ENCODE results near the gene ENTPD2. TPM values are rescaled to one million over a fixed set of nuclear protein-coding genes. Genes with fewer than 3 reads are reported as not detected.

ENTPD2 gene
- total RNA-seq, 4 donors from 2014 or later: 0.42 to 1.2 (median 1.0) TPM

- Histone ChIP-seq H3K9me3 (no peaks in the 10 kb centered on the region), H3K27me3 (no peaks in the 10 kb centered on the region), H3K27ac (replicated peaks in 1 of 4) (no peak overlapping the region), H3K4me3 (no peak overlapping the region), H3K36me3 (peaks cover 19 to 78% (median 69%) of the 10 kb centered on the region in 4 donors), H3K4me1 (no peaks in the 10 kb centered on the region)
- TF ChIP-seq POLR2A (IDR thresholded peaks at IDR 0.05; ENCODE audit: low read depth): no peak
- no peak for TF ChIP-seq EP300 (IDR thresholded peaks at IDR 0.05)
- TF ChIP-seq, protein P1, sequence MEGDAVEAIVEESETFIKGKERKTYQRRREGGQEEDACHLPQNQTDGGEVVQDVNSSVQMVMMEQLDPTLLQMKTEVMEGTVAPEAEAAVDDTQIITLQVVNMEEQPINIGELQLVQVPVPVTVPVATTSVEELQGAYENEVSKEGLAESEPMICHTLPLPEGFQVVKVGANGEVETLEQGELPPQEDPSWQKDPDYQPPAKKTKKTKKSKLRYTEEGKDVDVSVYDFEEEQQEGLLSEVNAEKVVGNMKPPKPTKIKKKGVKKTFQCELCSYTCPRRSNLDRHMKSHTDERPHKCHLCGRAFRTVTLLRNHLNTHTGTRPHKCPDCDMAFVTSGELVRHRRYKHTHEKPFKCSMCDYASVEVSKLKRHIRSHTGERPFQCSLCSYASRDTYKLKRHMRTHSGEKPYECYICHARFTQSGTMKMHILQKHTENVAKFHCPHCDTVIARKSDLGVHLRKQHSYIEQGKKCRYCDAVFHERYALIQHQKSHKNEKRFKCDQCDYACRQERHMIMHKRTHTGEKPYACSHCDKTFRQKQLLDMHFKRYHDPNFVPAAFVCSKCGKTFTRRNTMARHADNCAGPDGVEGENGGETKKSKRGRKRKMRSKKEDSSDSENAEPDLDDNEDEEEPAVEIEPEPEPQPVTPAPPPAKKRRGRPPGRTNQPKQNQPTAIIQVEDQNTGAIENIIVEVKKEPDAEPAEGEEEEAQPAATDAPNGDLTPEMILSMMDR (IDR thresholded peaks at IDR 0.05): no peak
- no peak for TF ChIP-seq POLR2AphosphoS5 (IDR thresholded peaks at IDR 0.05)
- 92% methylated on average over 20 of the region's 36 CpGs for WGBS
- no peak for DNase-seq (ENCODE audit: extremely low spot score)
- intact Hi-C loops (cut with DNase I): no loop called here
Observed at GRCh38 chr9:137018761-137019559, 34.9 kb downstream of the ENTPD2 start.

GRCh38 chr9:137017791-137018497 lies 35.9 kb downstream of the ENTPD2 start:
- Histone ChIP-seq H3K9me3 (no peaks in the 10 kb centered on the region), H3K27ac (replicated peaks in 1 of 4) (no peak overlapping the region), H3K27me3 (no peaks in the 10 kb centered on the region), H3K4me3 (no peak overlapping the region), H3K36me3 (peaks cover 19 to 84% (median 78%) of the 10 kb centered on the region in 4 donors), H3K4me1 (no peaks in the 10 kb centered on the region)
- DNase-seq (ENCODE audit: extremely low spot score): no peak
- intact Hi-C loops (cut with DNase I): no loop called here
- TF ChIP-seq, protein P1 (IDR thresholded peaks at IDR 0.05): no peak
- TF ChIP-seq POLR2A (IDR thresholded peaks at IDR 0.05; ENCODE audit: low read depth): no peak
- TF ChIP-seq POLR2AphosphoS5 (IDR thresholded peaks at IDR 0.05): no peak
- no peak for TF ChIP-seq EP300 (IDR thresholded peaks at IDR 0.05)
- WGBS: 91% methylated on average over 32 of the region's 45 CpGs

DNA sequence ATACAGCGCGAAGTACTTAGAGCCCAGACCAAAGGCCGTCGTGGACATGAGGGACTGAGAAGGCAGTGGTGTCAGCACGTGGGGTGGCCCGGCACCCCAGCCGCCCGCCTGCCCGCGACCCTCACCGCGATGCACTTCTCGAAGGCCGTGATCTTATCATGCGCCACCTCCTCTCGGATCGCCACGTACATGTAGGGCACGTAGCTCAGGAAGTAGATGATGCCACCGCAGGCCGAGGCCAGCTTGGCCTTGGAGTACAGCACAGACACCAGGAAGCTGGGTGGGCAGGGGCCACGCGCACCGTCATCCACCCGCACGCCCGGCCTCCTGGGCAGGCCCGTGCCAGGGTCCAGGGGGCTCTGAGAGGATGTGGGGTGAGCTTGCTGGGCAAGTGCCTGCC lies 36.8 kb downstream of the ENTPD2 start:
- TF ChIP-seq, protein P1 (IDR thresholded peaks at IDR 0.05): no peak
- TF ChIP-seq POLR2A (IDR thresholded peaks at IDR 0.05; ENCODE audit: low read depth): no peak
- TF ChIP-seq EP300 (IDR thresholded peaks at IDR 0.05): no peak
- TF ChIP-seq POLR2AphosphoS5 (IDR thresholded peaks at IDR 0.05): no peak
- Histone ChIP-seq H3K9me3 (no peaks in the 10 kb centered on the region), H3K36me3 (peaks cover 20 to 92% (median 84%) of the 10 kb centered on the region in 4 donors), H3K27me3 (no peaks in the 10 kb centered on the region), H3K4me1 (no peaks in the 10 kb centered on the region), H3K27ac (replicated peaks in 1 of 4) (no peak overlapping the region), H3K4me3 (no peak overlapping the region)
- intact Hi-C loops (cut with DNase I): no loop called here
- DNase-seq (ENCODE audit: extremely low spot score): no peak
- WGBS: 98% methylated on average over 18 of the region's 28 CpGs

DNA sequence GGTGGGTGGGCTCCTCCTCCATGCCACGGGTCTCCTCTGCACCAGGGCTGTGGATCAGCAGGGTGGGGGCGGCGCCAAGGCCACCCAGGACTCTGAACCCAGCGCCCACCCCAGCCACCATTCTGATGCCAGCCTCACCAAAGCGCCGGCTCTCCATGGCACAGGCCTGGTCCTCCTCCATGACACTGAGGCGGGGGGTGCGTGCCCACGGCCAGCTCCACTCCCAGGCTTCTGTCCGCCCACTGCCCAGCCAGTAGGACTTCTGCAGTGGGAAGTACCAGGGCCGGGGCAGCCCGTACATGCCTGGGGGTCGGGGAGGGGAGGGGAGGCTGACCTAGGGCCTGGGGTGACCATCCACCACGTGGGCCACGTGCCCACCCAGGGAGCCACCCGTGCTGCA lies 37.4 kb downstream of the ENTPD2 start:
- Histone ChIP-seq H3K4me1 (no peaks in the 10 kb centered on the region), H3K4me3 (no peak overlapping the region), H3K27ac (replicated peaks in 1 of 4) (no peak overlapping the region), H3K9me3 (no peaks in the 10 kb centered on the region), H3K27me3 (no peaks in the 10 kb centered on the region), H3K36me3 (peaks cover 27 to 97% (median 90%) of the 10 kb centered on the region in 4 donors)
- no CpG with 5 or more reads among the region's 16 CpGs for WGBS
- TF ChIP-seq EP300 (IDR thresholded peaks at IDR 0.05): no peak
- no peak for TF ChIP-seq POLR2AphosphoS5 (IDR thresholded peaks at IDR 0.05)
- TF ChIP-seq POLR2A (IDR thresholded peaks at IDR 0.05; ENCODE audit: low read depth): no peak
- TF ChIP-seq, protein P1 (IDR thresholded peaks at IDR 0.05): no peak
- intact Hi-C loops (cut with DNase I): no loop called here
- no peak for DNase-seq (ENCODE audit: extremely low spot score)
